Measurements from ENCODE around the gene PDZD2.

Gene PDZD2

GRCh38 chr5:31986101-31986500 is 347.2 kb downstream of the PDZD2 start:
- Histone ChIP-seq H2AFZ (ENCODE audit: low read length) (no peak overlapping the region), H3K9ac (ENCODE audit: low read depth, low read length, poor library complexity, severe bottlenecking) (no peak overlapping the region), H3K9me2 (replicated peaks; ENCODE audit: low read depth, low read length) (no peaks in the 10 kb centered on the region), H3K27me3 (ENCODE audit: insufficient read depth, low read length, poor library complexity, severe bottlenecking) (no peaks in the 10 kb centered on the region), H3K79me2 (ENCODE audit: insufficient read depth, low read length) (no peaks in the 10 kb centered on the region), H3F3A (ENCODE audit: low read depth) (no peaks in the 10 kb centered on the region), H3K9me3 (ENCODE audit: insufficient read depth, low read depth, low read length) (no peaks in the 10 kb centered on the region), H3K36me3 (ENCODE audit: insufficient read depth, low read length) (no peaks in the 10 kb centered on the region), H3K4me1 (ENCODE audit: insufficient read depth, low read length, poor library complexity, severe bottlenecking) (no peaks in the 10 kb centered on the region), H4K20me1 (ENCODE audit: insufficient read depth, low read length, poor library complexity, severe bottlenecking) (no peaks in the 10 kb centered on the region), H3K4me2 (ENCODE audit: low read depth, low read length, poor library complexity, severe bottlenecking) (no peak overlapping the region), H3K4me3 (ENCODE audit: low read length, poor library complexity, severe bottlenecking) (no peak overlapping the region)
- TF ChIP-seq EZH2phosphoT487 (IDR thresholded peaks at IDR 0.05; ENCODE audit: borderline replicate concordance) = no peak
- TF ChIP-seq CTCF (conservative IDR thresholded peaks at IDR 0.05; ENCODE audit: low read length) = no peak

- H3F3A ChIP-seq (ENCODE audit: low read depth) = no peaks in the 10 kb centered on the region
- H3K4me3 ChIP-seq (ENCODE audit: low read length, poor library complexity, severe bottlenecking) = no peak overlapping the region
- no peaks in the 10 kb centered on the region for H3K9me2 ChIP-seq (replicated peaks; ENCODE audit: low read depth, low read length)
- no peaks in the 10 kb centered on the region for H4K20me1 ChIP-seq (ENCODE audit: insufficient read depth, low read length, poor library complexity, severe bottlenecking)
- no peaks in the 10 kb centered on the region for H3K36me3 ChIP-seq (ENCODE audit: insufficient read depth, low read length)
- no peak overlapping the region for H3K4me2 ChIP-seq (ENCODE audit: low read depth, low read length, poor library complexity, severe bottlenecking)
- H3K27me3 ChIP-seq (ENCODE audit: insufficient read depth, low read length, poor library complexity, severe bottlenecking) = no peaks in the 10 kb centered on the region
- H3K9me3 ChIP-seq (ENCODE audit: insufficient read depth, low read depth, low read length) = no peaks in the 10 kb centered on the region
- TF ChIP-seq CTCF (conservative IDR thresholded peaks at IDR 0.05; ENCODE audit: low read length) (no peak), EZH2phosphoT487 (IDR thresholded peaks at IDR 0.05; ENCODE audit: borderline replicate concordance) (no peak)
- peaks cover 14% of the 10 kb centered on the region for H3K4me1 ChIP-seq (ENCODE audit: insufficient read depth, low read length, poor library complexity, severe bottlenecking)
- H2AFZ ChIP-seq (ENCODE audit: low read length) = no peak overlapping the region
- no peak overlapping the region for H3K9ac ChIP-seq (ENCODE audit: low read depth, low read length, poor library complexity, severe bottlenecking)
- H3K79me2 ChIP-seq (ENCODE audit: insufficient read depth, low read length) = no peaks in the 10 kb centered on the region
These were observed 349.2 kb downstream of the PDZD2 start for GRCh38 chr5:31987985-31988710.

GRCh38 chr5:31990081-31990650 is 351.2 kb downstream of the PDZD2 start:
- H3F3A ChIP-seq (ENCODE audit: low read depth) = no peaks in the 10 kb centered on the region
- H3K4me3 ChIP-seq (ENCODE audit: low read length, poor library complexity, severe bottlenecking) = no peak overlapping the region
- no peak overlapping the region for H2AFZ ChIP-seq (ENCODE audit: low read length)
- H3K79me2 ChIP-seq (ENCODE audit: insufficient read depth, low read length) = no peaks in the 10 kb centered on the region
- H3K4me1 ChIP-seq (ENCODE audit: insufficient read depth, low read length, poor library complexity, severe bottlenecking) = peaks cover 18% of the 10 kb centered on the region
- H4K20me1 ChIP-seq (ENCODE audit: insufficient read depth, low read length, poor library complexity, severe bottlenecking) = no peaks in the 10 kb centered on the region
- H3K4me2 ChIP-seq (ENCODE audit: low read depth, low read length, poor library complexity, severe bottlenecking) = no peak overlapping the region
- no peaks in the 10 kb centered on the region for H3K9me3 ChIP-seq (ENCODE audit: insufficient read depth, low read depth, low read length)
- H3K36me3 ChIP-seq (ENCODE audit: insufficient read depth, low read length) = no peaks in the 10 kb centered on the region
- TF ChIP-seq EZH2phosphoT487 (IDR thresholded peaks at IDR 0.05; ENCODE audit: borderline replicate concordance) = no peak
- TF ChIP-seq CTCF (conservative IDR thresholded peaks at IDR 0.05; ENCODE audit: low read length) = no peak
- no peak overlapping the region for H3K9ac ChIP-seq (ENCODE audit: low read depth, low read length, poor library complexity, severe bottlenecking)
- H3K27me3 ChIP-seq (ENCODE audit: insufficient read depth, low read length, poor library complexity, severe bottlenecking) = no peaks in the 10 kb centered on the region
- no peaks in the 10 kb centered on the region for H3K9me2 ChIP-seq (replicated peaks; ENCODE audit: low read depth, low read length)

Data from Loucy (cell line).